Stomach (tissue), 9 donors: ENCODE measurements around the gene ZDHHC8. TPM values are rescaled to one million over a fixed set of nuclear protein-coding genes. Genes with fewer than 3 reads are reported as not detected.

ENCODE experiments used
- DNase-seq, 2 donors: peaks; one replicate each; pipeline versions ENCODE4 v3.0.0 to v3.0.0-alpha.2; 2013 to 2019
- H3K27ac ChIP-seq, 5 donors: fragments of 200-600 bp in 4 of 5; sonication (generic) in 4 of 5; one replicate each; pipeline ENCODE4 v1.5.1; 2013 to 2019; ENCODE audit warnings: mild to moderate bottlenecking in 1 of 5, moderate library complexity in 1 of 5
- H3K27me3 ChIP-seq, 3 donors: fragments of 200-600 bp; sonication (generic); one replicate each; pipeline ENCODE4 v1.5.1; 2017 to 2019; ENCODE audit warnings: mixed run types in 1 of 3
- H3K36me3 ChIP-seq, 4 donors: fragments of 200-600 bp; sonication (generic); 1 replicate in 3 of 4; 2 replicates in 1 of 4; pipeline ENCODE4 v1.5.1; 2016 to 2019
- H3K4me1 ChIP-seq, 4 donors: fragments of 200-600 bp; sonication (generic); one replicate each; pipeline ENCODE4 v1.5.1; 2016 to 2019
- H3K4me3 ChIP-seq, 4 donors: fragments of 200-600 bp; sonication (generic) in 3 of 4; one replicate each; pipeline ENCODE4 v1.5.1; 2016 to 2019; ENCODE audit warnings: mild to moderate bottlenecking in 1 of 4
- H3K9me3 ChIP-seq, 4 donors: fragments of 200-600 bp; sonication (generic); one replicate each; pipeline ENCODE4 v1.5.1; 2016 to 2019
- EP300 ChIP-seq: sonication (generic); formaldehyde crosslinking; IDR thresholded peaks from one replicate; pipeline ENCODE4 v1.6.1; 2017; ENCODE audit warnings: antibody characterized with exemption
- POLR2A ChIP-seq, 4 donors: fragments of 450-650 bp; IDR thresholded peaks; one replicate each; pipeline ENCODE4 v1.6.1; 2016; ENCODE audit warnings: antibody characterized with exemption in 4 of 4, control low read depth in 2 of 4, mild to moderate bottlenecking in 1 of 4, moderate library complexity in 1 of 4
- POLR2AphosphoS5 ChIP-seq, 3 donors: sonication (generic); formaldehyde crosslinking; IDR thresholded peaks; one replicate each; pipeline ENCODE4 v1.6.1; 2016; ENCODE audit warnings: antibody characterized with exemption in 3 of 3
- WGBS, 5 donors: extraction: QIAGEN DNeasy Blood & Tissue Kit in 3 of 5; methylation state at CpG; one replicate each; pipeline versions ENCODE4 v1.1.5 to v1.1.7; 2013 to 2018; 5-methylcytosine and 5-hydroxymethylcytosine counted together
- intact Hi-C: fragments of 100-400 bp; cut with DNase I; formaldehyde crosslinking; loops from one replicate; pipeline ENCODE4 v1.15.1; 2023; ENCODE audit warnings: low total_unique reads
- polyA plus RNA-seq, 3 donors: library from polyadenylated mRNA; stranded (reverse); fragments of 200-250 nt; gene quantifications; one replicate each; pipeline ENCODE4 v1.2.3, GENCODE V29; 2013
- total RNA-seq, 5 donors: library from RNA; depleted of rRNA; stranded (reverse); fragments of >200 nt; gene quantifications; one replicate each; pipeline versions ENCODE4 v1.1.0 to v1.2.3, GENCODE V29; 2014 to 2016
- TF ChIP-seq, protein P1 (sequence below), 7 experiments: fragments of 450-650 bp in 4 of 7; fragments of 200-600 bp in 3 of 7; sonication (generic) in 3 of 7; IDR thresholded peaks; one replicate each; pipeline ENCODE4 v1.5.1; 2016 to 2019; ENCODE audit warnings: antibody characterized with exemption in 7 of 7, control low read depth in 2 of 7, mild to moderate bottlenecking in 1 of 7
- donor health status: healthy with polysubstance abuse.
- donor health status: Bipolar disorder and iron deficiency.
- donor health status: healthy.

ZDHHC8 gene
- total and polyA plus RNA-seq, 8 donors, result 3.2 to 228 (median 18.7) TPM

- no peak overlapping the region for H3K4me3 ChIP-seq
- no peak for TF ChIP-seq POLR2A (IDR thresholded peaks at IDR 0.05)
- TF ChIP-seq, protein P1, sequence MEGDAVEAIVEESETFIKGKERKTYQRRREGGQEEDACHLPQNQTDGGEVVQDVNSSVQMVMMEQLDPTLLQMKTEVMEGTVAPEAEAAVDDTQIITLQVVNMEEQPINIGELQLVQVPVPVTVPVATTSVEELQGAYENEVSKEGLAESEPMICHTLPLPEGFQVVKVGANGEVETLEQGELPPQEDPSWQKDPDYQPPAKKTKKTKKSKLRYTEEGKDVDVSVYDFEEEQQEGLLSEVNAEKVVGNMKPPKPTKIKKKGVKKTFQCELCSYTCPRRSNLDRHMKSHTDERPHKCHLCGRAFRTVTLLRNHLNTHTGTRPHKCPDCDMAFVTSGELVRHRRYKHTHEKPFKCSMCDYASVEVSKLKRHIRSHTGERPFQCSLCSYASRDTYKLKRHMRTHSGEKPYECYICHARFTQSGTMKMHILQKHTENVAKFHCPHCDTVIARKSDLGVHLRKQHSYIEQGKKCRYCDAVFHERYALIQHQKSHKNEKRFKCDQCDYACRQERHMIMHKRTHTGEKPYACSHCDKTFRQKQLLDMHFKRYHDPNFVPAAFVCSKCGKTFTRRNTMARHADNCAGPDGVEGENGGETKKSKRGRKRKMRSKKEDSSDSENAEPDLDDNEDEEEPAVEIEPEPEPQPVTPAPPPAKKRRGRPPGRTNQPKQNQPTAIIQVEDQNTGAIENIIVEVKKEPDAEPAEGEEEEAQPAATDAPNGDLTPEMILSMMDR (IDR thresholded peaks at IDR 0.05), result no peak
- no peak for TF ChIP-seq POLR2AphosphoS5 (IDR thresholded peaks at IDR 0.05)
- TF ChIP-seq EP300, result no peak
- no peaks in the 10 kb centered on the region for H3K36me3 ChIP-seq
- no peak for DNase-seq
- WGBS, 5 donors, result 59 to 68% (median 64%) methylated on average over 8 to 10 of the region's 10 CpGs
- intact Hi-C loops, result no loop called here
- H3K9me3 ChIP-seq, result no peaks in the 10 kb centered on the region
- no peak overlapping the region for H3K27ac ChIP-seq
- peaks cover 0 to 2% (median 0%) of the 10 kb centered on the region in 3 donors for H3K27me3 ChIP-seq
- H3K4me1 ChIP-seq, result no peaks in the 10 kb centered on the region
Observed at GRCh38 chr22:20191000-20191515, 59.5 kb downstream of the ZDHHC8 start.

GRCh38 chr22:20191803-20192202 is 60.2 kb downstream of the ZDHHC8 start:
- Histone ChIP-seq H3K27me3 (no peaks in the 10 kb centered on the region), H3K9me3 (no peaks in the 10 kb centered on the region), H3K4me3 (no peak overlapping the region), H3K4me1 (no peaks in the 10 kb centered on the region), H3K27ac (no peak overlapping the region), H3K36me3 (no peaks in the 10 kb centered on the region)
- TF ChIP-seq, protein P1 (IDR thresholded peaks at IDR 0.05), result no peak
- TF ChIP-seq EP300, result no peak
- TF ChIP-seq POLR2AphosphoS5 (IDR thresholded peaks at IDR 0.05), result no peak
- TF ChIP-seq POLR2A (IDR thresholded peaks at IDR 0.05), result no peak
- DNase-seq, result no peak
- intact Hi-C loops, result no loop called here
- WGBS, 5 donors, result 60 to 81% (median 75%) methylated on average over 2 to 8 of the region's 8 CpGs

GRCh38 chr22:20192293-20192971 is 60.8 kb downstream of the ZDHHC8 start:
- no peaks in the 10 kb centered on the region for H3K9me3 ChIP-seq
- no peak for DNase-seq
- no peak overlapping the region for H3K4me3 ChIP-seq
- H3K27ac ChIP-seq, result no peak overlapping the region
- TF ChIP-seq EP300, result no peak
- TF ChIP-seq, protein P1 (IDR thresholded peaks at IDR 0.05), result no peak
- no peak for TF ChIP-seq POLR2AphosphoS5 (IDR thresholded peaks at IDR 0.05)
- TF ChIP-seq POLR2A (IDR thresholded peaks at IDR 0.05), result no peak
- intact Hi-C loops, result no loop called here
- 79 to 95% (median 87%) methylated on average over 7 to 10 of the region's 10 CpGs for WGBS, 5 donors
- no peaks in the 10 kb centered on the region for H3K36me3 ChIP-seq
- H3K27me3 ChIP-seq, result no peaks in the 10 kb centered on the region
- H3K4me1 ChIP-seq, result no peaks in the 10 kb centered on the region

GRCh38 chr22:20192972-20193760 is 61.6 kb downstream of the ZDHHC8 start:
- no peaks in the 10 kb centered on the region for H3K9me3 ChIP-seq
- H3K27me3 ChIP-seq, result no peaks in the 10 kb centered on the region
- H3K36me3 ChIP-seq, result no peaks in the 10 kb centered on the region
- no peak for DNase-seq
- TF ChIP-seq EP300, result no peak
- TF ChIP-seq POLR2A (IDR thresholded peaks at IDR 0.05), result no peak
- TF ChIP-seq POLR2AphosphoS5 (IDR thresholded peaks at IDR 0.05), result no peak
- TF ChIP-seq, protein P1 (IDR thresholded peaks at IDR 0.05), result no peak
- intact Hi-C loops, result no loop called here
- no peak overlapping the region for H3K27ac ChIP-seq
- no peak overlapping the region for H3K4me3 ChIP-seq
- 73 to 84% (median 83%) methylated on average over 19 to 20 of the region's 20 CpGs for WGBS, 5 donors
- H3K4me1 ChIP-seq, result no peaks in the 10 kb centered on the region
